NCI-H187 (cell line): ENCODE results near the gene RNF40.
"Not testable (repeated sequence)": the region's sequence is repeated elsewhere in the genome, so short reads cannot be mapped to it uniquely, and the experiment has no call there.

Experiments
- DNase-seq, 2 experiments: peaks; one replicate each; lab custom pipeline; 2025; lab: John Stamatoyannopoulos, UW

The RNF40 gene

GRCh38 chr16:30820952-30821421 is 58.9 kb downstream of the RNF40 start:
- no peak for DNase-seq

GRCh38 chr16:30821441-30821840 is 59.3 kb downstream of the RNF40 start:
- DNase-seq = not testable (repeated sequence)

GRCh38 chr16:30821891-30822290 is 59.8 kb downstream of the RNF40 start:
- no peak for DNase-seq
